GM12864 (cell line): Measurements from ENCODE around the gene SNCB.

Experiments used
- DNase-seq: peaks from one replicate; pipeline ENCODE4 v3.0.0-alpha.2; 2011; ENCODE audit warnings: low read depth
- H3K4me3 ChIP-seq: 2 replicates; pipeline ENCODE4 v1.5.1; 2011; ENCODE audit warnings: mild to moderate bottlenecking, low read depth, low read length, control low read depth
- CTCF ChIP-seq: IDR thresholded peaks from 2 replicates; pipeline ENCODE4 v1.5.1; 2011; ENCODE audit warnings: low read depth, mild to moderate bottlenecking, moderate library complexity, low read length, control low read depth, inconsistent platforms; ENCODE audit errors: missing control alignments

The SNCB gene

DNA sequence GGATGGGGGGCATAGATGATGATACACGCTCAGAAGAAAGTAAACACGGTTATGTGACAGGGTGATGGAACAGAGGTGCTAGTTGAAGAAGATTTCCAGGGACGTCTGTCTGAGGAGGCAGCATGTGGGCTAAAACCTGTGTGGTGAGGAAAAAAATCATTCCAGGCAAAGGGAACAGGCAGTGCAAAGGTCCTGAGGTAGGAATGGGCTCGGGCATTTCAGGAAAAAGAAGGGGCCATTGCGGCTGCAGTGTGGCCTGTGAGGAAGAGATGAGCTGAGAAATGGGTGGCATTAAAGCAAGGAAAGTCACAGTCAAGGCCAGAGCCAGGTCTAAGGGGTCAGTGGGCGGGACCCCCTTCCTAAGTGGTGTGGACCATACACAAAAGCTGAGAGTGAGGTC is 35.2 kb upstream of the SNCB start:
- no peak overlapping the region for H3K4me3 ChIP-seq
- no peak for TF ChIP-seq CTCF
- DNase-seq = no peak

- no peak for TF ChIP-seq CTCF
- DNase-seq = no peak
- H3K4me3 ChIP-seq = no peak overlapping the region
These were observed 34.6 kb upstream of the SNCB start for GRCh38 chr5:176664886-176665285.

- no peak overlapping the region for H3K4me3 ChIP-seq
- DNase-seq = no peak
- no peak for TF ChIP-seq CTCF
These were observed 34.1 kb upstream of the SNCB start for GRCh38 chr5:176664479-176664878.

- H3K4me3 ChIP-seq = no peak overlapping the region
- DNase-seq = no peak
- TF ChIP-seq CTCF = no peak
These were observed 33.2 kb upstream of the SNCB start for GRCh38 chr5:176663566-176663965.

GRCh38 chr5:176662371-176663333 is 32.3 kb upstream of the SNCB start:
- TF ChIP-seq CTCF = no peak
- H3K4me3 ChIP-seq = no peak overlapping the region
- DNase-seq = no peak

GRCh38 chr5:176661676-176662075 is 31.3 kb upstream of the SNCB start:
- no peak for TF ChIP-seq CTCF
- no peak for DNase-seq
- no peak overlapping the region for H3K4me3 ChIP-seq
